OCI-LY7 (cell line): ENCODE results near the gene F2R. TPM values are rescaled to one million over a fixed set of nuclear protein-coding genes. Genes with fewer than 3 reads are reported as not detected.

Experiments used
- BruUV-seq: library from RNA; stranded (reverse); fragments of 400-500 nt; replicated peaks from 2 replicates; lab custom pipeline; 2021; lab: Mats Ljungman, UMichigan
- CTCF ChIA-PET: fragments of 300-600 bp; sonication (Branson Sonifier 250); formaldehyde crosslinking; loops from one replicate; lab custom pipeline; 2022; ENCODE audit warnings: antibody characterized with exemption; ENCODE audit not compliant: unreplicated experiment; lab: Charles Lee
- POLR2A ChIA-PET: fragments of 300-600 bp; sonication (Branson Sonifier 250); formaldehyde crosslinking; loops from one replicate; lab custom pipeline; 2022; ENCODE audit warnings: antibody characterized with exemption; lab: Charles Lee
- DNase-seq: peaks from one replicate; pipeline ENCODE4 v3.0.0-alpha.2; 2015; ENCODE audit warnings: low spot score
- H2AFZ ChIP-seq: fragments of 200-600 bp; sonication (generic), shearing (Covaris generic); 2 replicates; pipeline ENCODE4 v1.6.1; 2014; ENCODE audit warnings: mild to moderate bottlenecking, antibody characterized with exemption, low read length, moderate library complexity
- H3K27ac ChIP-seq: fragments of 200-600 bp; sonication (generic); 2 replicates; pipeline ENCODE4 v1.5.1; 2014; ENCODE audit warnings: mixed run types, low read depth, mild to moderate bottlenecking, moderate library complexity, low read length, inconsistent platforms; ENCODE audit not compliant: poor library complexity, severe bottlenecking
- H3K36me3 ChIP-seq: fragments of 200-600 bp; sonication (generic); 2 replicates; pipeline ENCODE4 v1.6.1; 2014; ENCODE audit warnings: mild to moderate bottlenecking, antibody characterized with exemption, low read length, moderate library complexity, mixed read lengths; ENCODE audit not compliant: insufficient read depth
- H3K4me1 ChIP-seq: fragments of 200-600 bp; sonication (generic); 2 replicates; pipeline ENCODE4 v1.5.1; 2014; ENCODE audit warnings: mild to moderate bottlenecking, low read length; ENCODE audit not compliant: insufficient read depth, poor library complexity, severe bottlenecking
- H3K4me2 ChIP-seq: fragments of 200-600 bp; sonication (generic); 2 replicates; pipeline ENCODE4 v1.6.1; 2014; ENCODE audit warnings: mild to moderate bottlenecking, low read length
- H3K4me3 ChIP-seq: fragments of 200-600 bp; sonication (generic); 2 replicates; pipeline ENCODE4 v1.5.1; 2014; ENCODE audit warnings: mild to moderate bottlenecking, low read depth, low read length; ENCODE audit not compliant: poor library complexity, severe bottlenecking
- H3K79me2 ChIP-seq: fragments of 200-600 bp; sonication (generic); 2 replicates; pipeline ENCODE4 v1.6.1; 2016; ENCODE audit warnings: low read depth, mild to moderate bottlenecking, low read length, moderate library complexity, mixed read lengths; ENCODE audit not compliant: insufficient read depth
- H3K9me2 ChIP-seq: fragments of 200-600 bp; sonication (generic); 2 replicates; pipeline ENCODE4 v1.6.1; 2016; ENCODE audit warnings: mild to moderate bottlenecking, low read length, mixed read lengths; ENCODE audit not compliant: insufficient read depth
- H3K9me3 ChIP-seq: fragments of 200-600 bp; sonication (generic); 2 replicates; pipeline ENCODE4 v1.6.1; 2014; ENCODE audit warnings: mild to moderate bottlenecking, mixed run types, low read length, mixed read lengths
- H4K20me1 ChIP-seq: fragments of 200-600 bp; sonication (generic); 2 replicates; pipeline ENCODE4 v1.6.1; 2014; ENCODE audit warnings: mild to moderate bottlenecking, antibody characterized with exemption, low read length, moderate library complexity, mixed read lengths; ENCODE audit not compliant: insufficient read depth
- EZH2phosphoT487 ChIP-seq: fragments of 200-600 bp; sonication (generic); IDR thresholded peaks from 2 replicates; pipeline ENCODE4 v1.6.1; 2018; ENCODE audit warnings: low read depth, borderline replicate concordance, mild to moderate bottlenecking, mixed run types, antibody characterized with exemption, low read length, moderate library complexity, mixed read lengths
- intact Hi-C: fragments of 100-400 bp; cut with micrococcal nuclease; formaldehyde crosslinking; loops from one replicate; pipeline ENCODE4 v1.10.0; 2022; ENCODE audit not compliant: unreplicated experiment
- total RNA-seq, 2 experiments: library from RNA; depleted of rRNA in 1 of 2; stranded (reverse); fragments of >200 nt in 1 of 2; shearing (Covaris generic) in 1 of 2; gene quantifications; 2 replicates each; pipeline ENCODE4 v1.2.3, GENCODE V29; 2014 to 2022
- TF ChIP-seq, protein P1 (sequence below): fragments of 200-600 bp; sonication (generic); conservative IDR thresholded peaks from 2 replicates; pipeline ENCODE4 v1.5.1; 2014; ENCODE audit warnings: mild to moderate bottlenecking, antibody characterized with exemption, low read length, moderate library complexity, mixed read lengths

Gene F2R
- total RNA-seq, 2 experiments from 2014 or later, result 0.08 TPM; not detected in 1

DNA sequence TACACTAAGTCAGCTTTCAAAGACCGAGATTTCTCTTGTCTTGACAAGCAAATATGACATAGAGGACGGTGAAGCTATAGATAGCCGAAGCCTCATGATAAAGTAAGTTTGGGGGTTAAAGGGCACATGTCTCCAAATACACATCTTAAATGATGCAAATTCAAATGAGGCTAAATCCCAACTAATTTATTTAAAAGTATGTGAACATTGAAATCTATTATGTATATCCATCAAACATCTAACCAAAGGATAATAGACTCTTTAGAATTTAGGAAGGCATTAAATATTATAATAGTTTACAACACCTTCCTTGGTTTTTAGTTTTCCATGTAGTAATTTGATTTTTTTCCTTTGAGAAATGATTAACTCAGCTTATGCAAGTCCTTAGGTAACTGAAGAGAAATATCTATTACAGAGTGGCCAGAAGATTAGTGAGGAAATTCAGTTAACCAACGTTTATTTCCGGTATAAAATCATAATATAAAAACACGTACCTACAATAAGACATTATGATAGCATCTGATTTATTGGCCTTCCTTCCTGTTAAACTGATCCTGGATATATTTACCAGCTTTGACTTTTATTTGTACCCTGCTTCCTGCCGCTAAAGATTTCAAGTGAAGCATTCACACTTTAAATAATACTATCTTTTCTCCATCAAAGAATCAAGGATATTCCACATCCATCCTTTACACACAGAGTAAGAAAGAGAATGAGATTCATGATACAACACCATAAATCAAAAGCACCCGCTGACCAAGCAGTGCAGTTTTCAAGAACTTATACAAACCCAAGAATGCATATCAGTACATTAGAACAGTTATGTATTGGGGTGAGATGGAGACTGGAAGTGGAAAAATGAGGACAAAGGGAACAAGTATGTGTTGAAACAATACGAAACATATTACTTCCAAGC, 31.9 kb upstream of the F2R start:
- TF ChIP-seq, protein P1, sequence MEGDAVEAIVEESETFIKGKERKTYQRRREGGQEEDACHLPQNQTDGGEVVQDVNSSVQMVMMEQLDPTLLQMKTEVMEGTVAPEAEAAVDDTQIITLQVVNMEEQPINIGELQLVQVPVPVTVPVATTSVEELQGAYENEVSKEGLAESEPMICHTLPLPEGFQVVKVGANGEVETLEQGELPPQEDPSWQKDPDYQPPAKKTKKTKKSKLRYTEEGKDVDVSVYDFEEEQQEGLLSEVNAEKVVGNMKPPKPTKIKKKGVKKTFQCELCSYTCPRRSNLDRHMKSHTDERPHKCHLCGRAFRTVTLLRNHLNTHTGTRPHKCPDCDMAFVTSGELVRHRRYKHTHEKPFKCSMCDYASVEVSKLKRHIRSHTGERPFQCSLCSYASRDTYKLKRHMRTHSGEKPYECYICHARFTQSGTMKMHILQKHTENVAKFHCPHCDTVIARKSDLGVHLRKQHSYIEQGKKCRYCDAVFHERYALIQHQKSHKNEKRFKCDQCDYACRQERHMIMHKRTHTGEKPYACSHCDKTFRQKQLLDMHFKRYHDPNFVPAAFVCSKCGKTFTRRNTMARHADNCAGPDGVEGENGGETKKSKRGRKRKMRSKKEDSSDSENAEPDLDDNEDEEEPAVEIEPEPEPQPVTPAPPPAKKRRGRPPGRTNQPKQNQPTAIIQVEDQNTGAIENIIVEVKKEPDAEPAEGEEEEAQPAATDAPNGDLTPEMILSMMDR, result no peak
- no peak for TF ChIP-seq EZH2phosphoT487
- no peak overlapping the region for H3K4me3 ChIP-seq
- H3K9me3 ChIP-seq, result no peaks in the 10 kb centered on the region
- no peaks in the 10 kb centered on the region for H3K4me1 ChIP-seq
- peaks cover 45% of the 10 kb centered on the region for H3K36me3 ChIP-seq
- no peaks in the 10 kb centered on the region for H3K79me2 ChIP-seq
- ChIA-PET CTCF (no interaction called here), POLR2A (interaction anchor here (0.6 to 0.9 kb wide), 2 partner anchors 49 to 627 kb away, joined by 4 to 5 read pairs; no protein-coding TSS in a partner anchor)
- H3K4me2 ChIP-seq, result no peak overlapping the region
- no peak for DNase-seq
- no peaks in the 10 kb centered on the region for H3K9me2 ChIP-seq
- BruUV-seq, result no TSS peak
- no peak overlapping the region for H3K27ac ChIP-seq
- intact Hi-C loops, result no loop called here
- no peaks in the 10 kb centered on the region for H4K20me1 ChIP-seq
- H2AFZ ChIP-seq, result no peak overlapping the region

DNA sequence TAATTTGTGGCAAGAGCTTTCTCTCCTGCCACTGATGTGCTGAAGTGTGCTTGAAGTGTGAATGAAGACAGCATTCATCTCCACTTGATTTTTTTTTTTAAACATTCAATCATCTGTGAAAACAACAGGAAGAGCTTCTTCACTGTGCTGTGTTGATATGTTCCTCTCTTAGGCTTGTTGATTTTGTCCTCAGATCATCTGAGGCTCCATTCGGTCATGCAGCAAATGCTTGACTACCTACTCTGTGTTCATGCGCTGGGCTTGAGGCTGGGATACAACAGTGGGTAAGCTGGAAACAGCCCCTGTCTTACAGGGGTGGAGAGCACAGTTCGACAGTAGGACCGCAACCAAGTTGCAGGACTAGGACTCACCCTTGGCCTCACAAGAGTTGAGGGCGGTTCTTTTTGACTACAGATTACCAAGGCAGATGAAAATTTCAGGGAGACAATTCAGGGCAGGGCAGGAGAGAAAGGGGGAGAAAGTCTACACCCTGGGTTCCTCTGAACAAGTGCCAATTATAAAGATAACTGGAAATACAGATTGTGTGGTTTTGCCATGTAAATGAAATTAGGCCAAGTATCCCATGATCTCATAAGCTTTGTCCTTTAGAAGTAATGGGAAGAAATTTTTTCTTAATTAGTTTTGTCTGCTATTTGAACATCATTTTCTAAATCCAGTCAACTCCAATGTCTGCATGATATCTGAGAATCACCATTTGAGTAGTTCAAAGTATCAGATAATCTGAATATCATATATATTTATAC, 31.0 kb upstream of the F2R start:
- Histone ChIP-seq H4K20me1 (no peaks in the 10 kb centered on the region), H3K27ac (no peak overlapping the region), H3K9me3 (no peaks in the 10 kb centered on the region), H3K36me3 (peaks cover 37% of the 10 kb centered on the region), H2AFZ (no peak overlapping the region), H3K4me3 (no peak overlapping the region), H3K9me2 (no peaks in the 10 kb centered on the region), H3K4me2 (no peak overlapping the region), H3K4me1 (no peaks in the 10 kb centered on the region), H3K79me2 (no peaks in the 10 kb centered on the region)
- DNase-seq, result no peak
- POLR2A ChIA-PET, result no interaction called here
- intact Hi-C loops, result no loop called here
- no peak for TF ChIP-seq EZH2phosphoT487
- TF ChIP-seq, protein P1, result no peak
- CTCF ChIA-PET, result no interaction called here
- no TSS peak for BruUV-seq
